HEK293 (cell line): ENCODE results near the gene WWC1.

Experiments used
- CTCF ChIA-PET: fragments of 350-600 bp; formaldehyde crosslinking; extraction: SDS; loops from one replicate; lab custom pipeline; 2021; ENCODE audit warnings: antibody characterized with exemption; lab: Yijun Ruan, JAX
- POLR2A ChIA-PET: fragments of 300-600 bp; formaldehyde crosslinking; extraction: SDS; loops from one replicate; lab custom pipeline; 2020; ENCODE audit warnings: antibody characterized with exemption, inconsistent platforms; lab: Yijun Ruan, JAX
- H3K27ac ChIP-seq: fragments of 200-500 bp; sonication (Bioruptor generic); 2 replicates; pipeline ENCODE4 v1.5.1; 2014; ENCODE audit warnings: low read depth, low read length, control low read depth, inconsistent platforms; ENCODE audit errors: extremely low read depth
- H3K36me3 ChIP-seq, 2 experiments: fragments of 200-500 bp in 1 of 2; sonication (Bioruptor generic) in 1 of 2; 1 replicate in 1 of 2; 2 replicates in 1 of 2; pipeline ENCODE4 v1.5.1; 2014 to 2017; ENCODE audit warnings: inconsistent platforms in 2 of 2, low read length in 2 of 2; ENCODE audit not compliant: control insufficient read depth in 2 of 2, insufficient read depth in 1 of 2
- H3K4me1 ChIP-seq: fragments of 200-500 bp; sonication (Bioruptor generic); 2 replicates; pipeline ENCODE4 v1.5.1; 2014; ENCODE audit warnings: mild to moderate bottlenecking, low read length, inconsistent platforms; ENCODE audit not compliant: control insufficient read depth, insufficient read depth
- H3K4me3 ChIP-seq: 2 replicates; pipeline ENCODE4 v1.5.1; 2011; ENCODE audit warnings: low read depth, mild to moderate bottlenecking, control low read depth, low read length, moderate library complexity
- H3K9me3 ChIP-seq: fragments of 200-500 bp; sonication (Bioruptor generic); 2 replicates; pipeline ENCODE4 v1.5.1; 2014; ENCODE audit warnings: low read depth, low read length, inconsistent platforms; ENCODE audit not compliant: control insufficient read depth, insufficient read depth
- GLI4 ChIP-seq: fragments of 450-650 bp; formaldehyde crosslinking; IDR thresholded peaks from 2 replicates; pipeline ENCODE4 v1.5.1; 2016; ENCODE audit warnings: missing biosample characterization, missing genetic modification characterization
- HIC1 ChIP-seq: fragments of 450-650 bp; formaldehyde crosslinking; IDR thresholded peaks from 2 replicates; pipeline ENCODE4 v1.5.1; 2016; ENCODE audit warnings: missing biosample characterization, missing genetic modification characterization
- PBX3 ChIP-seq: sonication (generic); formaldehyde crosslinking; IDR thresholded peaks from 2 replicates; pipeline ENCODE4 v1.8.1; 2022; ENCODE audit warnings: mild to moderate bottlenecking, moderate library complexity, missing genetic modification reagents
- WT1 ChIP-seq: fragments of 450-650 bp; formaldehyde crosslinking; IDR thresholded peaks from 2 replicates; pipeline ENCODE4 v1.5.1; 2016; ENCODE audit warnings: missing biosample characterization, missing genetic modification characterization
- ZBTB21 ChIP-seq: fragments of 450-650 bp; formaldehyde crosslinking; IDR thresholded peaks from 2 replicates; pipeline ENCODE4 v1.5.1; 2017; ENCODE audit warnings: missing biosample characterization, missing genetic modification characterization
- ZBTB44 ChIP-seq: fragments of 450-650 bp; IDR thresholded peaks from 2 replicates; pipeline ENCODE4 v1.5.1; 2018; ENCODE audit warnings: missing biosample characterization, mild to moderate bottlenecking, missing genetic modification characterization
- ZNF112 ChIP-seq: fragments of 450-650 bp; formaldehyde crosslinking; IDR thresholded peaks from 2 replicates; pipeline ENCODE4 v1.5.0; 2017; ENCODE audit warnings: missing biosample characterization, missing genetic modification characterization
- ZNF18 ChIP-seq: fragments of 450-650 bp; formaldehyde crosslinking; IDR thresholded peaks from 2 replicates; pipeline ENCODE4 v1.5.1; 2016; ENCODE audit warnings: missing biosample characterization, missing genetic modification characterization
- ZNF19 ChIP-seq: fragments of 450-650 bp; formaldehyde crosslinking; IDR thresholded peaks from 2 replicates; pipeline ENCODE4; 2016; ENCODE audit warnings: missing biosample characterization, missing genetic modification characterization, low read depth
- ZNF23 ChIP-seq: fragments of 450-650 bp; formaldehyde crosslinking; IDR thresholded peaks from 2 replicates; pipeline ENCODE4 v1.5.1; 2016; ENCODE audit warnings: missing biosample characterization, missing genetic modification characterization, borderline replicate concordance
- ZNF239 ChIP-seq: fragments of 450-650 bp; formaldehyde crosslinking; IDR thresholded peaks from 2 replicates; pipeline ENCODE4 v1.5.1; 2016; ENCODE audit warnings: missing biosample characterization, missing genetic modification characterization
- ZNF248 ChIP-seq: fragments of 450-650 bp; formaldehyde crosslinking; IDR thresholded peaks from 2 replicates; pipeline ENCODE4 v1.5.1; 2017; ENCODE audit warnings: missing biosample characterization, missing genetic modification characterization
- ZNF266 ChIP-seq: fragments of 450-650 bp; formaldehyde crosslinking; IDR thresholded peaks from 2 replicates; pipeline ENCODE4 v1.5.1; 2016; ENCODE audit warnings: missing biosample characterization, missing genetic modification characterization, low read depth
- ZNF292 ChIP-seq: fragments of 450-650 bp; formaldehyde crosslinking; IDR thresholded peaks from 2 replicates; pipeline ENCODE4 v1.5.1; 2016; ENCODE audit warnings: low read depth, missing biosample characterization, missing genetic modification characterization, borderline replicate concordance
- ZNF37A ChIP-seq: fragments of 450-650 bp; IDR thresholded peaks from 2 replicates; pipeline ENCODE4 v1.5.1; 2018; ENCODE audit warnings: missing biosample characterization, missing genetic modification characterization
- ZNF600 ChIP-seq: fragments of 450-650 bp; formaldehyde crosslinking; IDR thresholded peaks from 2 replicates; pipeline ENCODE4 v1.5.1; 2016; ENCODE audit warnings: missing biosample characterization, missing genetic modification characterization
- ZNF610 ChIP-seq: fragments of 450-650 bp; formaldehyde crosslinking; IDR thresholded peaks from 2 replicates; pipeline ENCODE4 v1.5.1; 2016; ENCODE audit warnings: missing biosample characterization, missing genetic modification characterization, borderline replicate concordance
- ZNF664 ChIP-seq: fragments of 450-650 bp; formaldehyde crosslinking; IDR thresholded peaks from 2 replicates; pipeline ENCODE4 v1.5.1; 2016; ENCODE audit warnings: missing biosample characterization, missing genetic modification characterization
- TF ChIP-seq, protein P1 (sequence below): fragments of 450-650 bp; formaldehyde crosslinking; IDR thresholded peaks from 2 replicates; pipeline ENCODE4 v1.5.1; 2016; ENCODE audit warnings: missing biosample characterization, missing genetic modification characterization

Gene WWC1

DNA sequence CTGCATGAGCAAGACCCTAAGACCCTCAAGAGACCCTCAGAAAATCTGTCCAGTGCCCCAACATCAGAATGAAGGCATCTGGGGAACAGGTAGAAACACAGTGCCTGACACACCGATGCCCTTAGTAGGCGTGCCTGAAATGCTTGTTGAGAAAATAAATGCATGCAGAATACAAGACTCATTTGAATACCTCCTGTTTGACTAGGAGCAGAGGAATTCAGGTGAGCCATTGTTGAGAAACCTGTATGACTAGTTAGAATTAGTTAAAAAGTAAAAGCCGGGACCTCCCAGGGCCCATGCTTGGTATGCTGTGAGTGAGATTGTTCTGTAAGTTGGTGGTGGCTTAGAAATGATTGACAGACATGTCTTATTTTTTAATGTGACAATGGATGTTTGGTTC lies 55.0 kb downstream of the WWC1 start:
- no peaks in the 10 kb centered on the region; the same call in 1 of the 2 replicates for H3K9me3 ChIP-seq
- no peak overlapping the region for H3K4me3 ChIP-seq
- TF ChIP-seq ZNF266 (tag by site-specific recombination) (no peak), ZNF610 (tag by site-specific recombination) (no peak), ZNF248 (no peak), GLI4 (tag by site-specific recombination) (no peak), ZNF23 (no peak), ZNF19 (tag by site-specific recombination) (no peak), ZBTB21 (no peak), ZNF292 (tag by site-specific recombination) (no peak), ZNF239 (no peak), ZNF664 (tag by site-specific recombination) (no peak), PBX3 (CRISPR knock-in tag) (no peak), WT1 (no peak), ZBTB44 (tag by site-specific recombination) (no peak), ZNF37A (tag by site-specific recombination) (no peak)
- TF ChIP-seq, protein P1, sequence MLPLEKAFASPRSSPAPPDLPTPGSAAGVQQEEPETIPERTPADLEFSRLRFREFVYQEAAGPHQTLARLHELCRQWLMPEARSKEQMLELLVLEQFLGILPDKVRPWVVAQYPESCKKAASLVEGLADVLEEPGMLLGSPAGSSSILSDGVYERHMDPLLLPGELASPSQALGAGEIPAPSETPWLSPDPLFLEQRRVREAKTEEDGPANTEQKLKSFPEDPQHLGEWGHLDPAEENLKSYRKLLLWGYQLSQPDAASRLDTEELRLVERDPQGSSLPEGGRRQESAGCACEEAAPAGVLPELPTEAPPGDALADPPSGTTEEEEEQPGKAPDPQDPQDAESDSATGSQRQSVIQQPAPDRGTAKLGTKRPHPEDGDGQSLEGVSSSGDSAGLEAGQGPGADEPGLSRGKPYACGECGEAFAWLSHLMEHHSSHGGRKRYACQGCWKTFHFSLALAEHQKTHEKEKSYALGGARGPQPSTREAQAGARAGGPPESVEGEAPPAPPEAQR (tag by site-specific recombination) = no peak
- no peak overlapping the region for H3K27ac ChIP-seq
- no peaks in the 10 kb centered on the region for H3K36me3 ChIP-seq
- POLR2A ChIA-PET = no interaction called here
- CTCF ChIA-PET = no interaction called here
- no peaks in the 10 kb centered on the region for H3K4me1 ChIP-seq

- H3K4me1 ChIP-seq = no peaks in the 10 kb centered on the region
These were observed 56.1 kb downstream of the WWC1 start for GRCh38 chr5:168347368-168348083.

More at GRCh38 chr5:168347368-168348083, 56.1 kb downstream of the WWC1 start:
- H3K4me3 ChIP-seq = no peak overlapping the region
- no peaks in the 10 kb centered on the region; the same call in 1 of the 2 replicates for H3K9me3 ChIP-seq
- TF ChIP-seq ZNF18 (tag by site-specific recombination) (no peak), HIC1 (tag by site-specific recombination) (no peak), ZNF600 (tag by site-specific recombination) (no peak), ZNF112 (tag by site-specific recombination) (no peak)
- H3K27ac ChIP-seq = no peak overlapping the region
- no peaks in the 10 kb centered on the region for H3K36me3 ChIP-seq
- POLR2A ChIA-PET = no interaction called here
- CTCF ChIA-PET = interaction anchor here (0.6 to 0.7 kb wide), 4 partner anchors 7 to 1430 kb away, joined by 3 to 4 read pairs (median 3); no protein-coding TSS in a partner anchor
